ENCODE data around the gene MTHFD1.
A peak's percentile ranks its signal among the peaks of the same experiment; 100 is the strongest.

MTHFD1 gene

GRCh38 chr14:64444140-64444539 lies 56.0 kb downstream of the MTHFD1 start:
- H3K36me3 ChIP-seq (ENCODE audit: control insufficient read depth, insufficient read depth, low read length) = peaks cover 9% of the 10 kb centered on the region
- no peaks in the 10 kb centered on the region for H3K27me3 ChIP-seq (replicated peaks; ENCODE audit: control insufficient read depth, insufficient read depth, low read length)
- no peak for TF ChIP-seq CTCF (IDR thresholded peaks at IDR 0.05; ENCODE audit: insufficient read depth, low read length, poor library complexity, severe bottlenecking)
- no peak overlapping the region for H3K4me3 ChIP-seq (replicated peaks; ENCODE audit: low read depth, low read length)
- DNase-seq (ENCODE audit: extremely low read depth, insufficient read length) = no peak

- peaks cover 13% of the 10 kb centered on the region for H3K36me3 ChIP-seq (ENCODE audit: control insufficient read depth, insufficient read depth, low read length)
- DNase-seq (ENCODE audit: extremely low read depth, insufficient read length) = peak; percentile 50
These were observed 57.1 kb downstream of the MTHFD1 start for GRCh38 chr14:64444984-64445845.

GRCh38 chr14:64447876-64448670 lies 59.9 kb downstream of the MTHFD1 start:
- DNase-seq (ENCODE audit: extremely low read depth, insufficient read length) = no peak
- Histone ChIP-seq H3K4me3 (replicated peaks; ENCODE audit: low read depth, low read length) (no peak overlapping the region), H3K36me3 (ENCODE audit: control insufficient read depth, insufficient read depth, low read length) (peaks cover 12% of the 10 kb centered on the region), H3K27me3 (replicated peaks; ENCODE audit: control insufficient read depth, insufficient read depth, low read length) (no peaks in the 10 kb centered on the region)
- TF ChIP-seq CTCF (IDR thresholded peaks at IDR 0.05; ENCODE audit: insufficient read depth, low read length, poor library complexity, severe bottlenecking) = no peak

More at GRCh38 chr14:64444984-64445845, 57.1 kb downstream of the MTHFD1 start:
- H3K27me3 ChIP-seq (replicated peaks; ENCODE audit: control insufficient read depth, insufficient read depth, low read length) = no peaks in the 10 kb centered on the region
- no peak overlapping the region; the same call in 1 of the 2 replicates for H3K4me3 ChIP-seq (replicated peaks; ENCODE audit: low read depth, low read length)
- TF ChIP-seq CTCF (IDR thresholded peaks at IDR 0.05; ENCODE audit: insufficient read depth, low read length, poor library complexity, severe bottlenecking) = no peak

GRCh38 chr14:64450255-64450654 lies 62.1 kb downstream of the MTHFD1 start:
- DNase-seq (ENCODE audit: extremely low read depth, insufficient read length) = no peak
- no peak for TF ChIP-seq CTCF (IDR thresholded peaks at IDR 0.05; ENCODE audit: insufficient read depth, low read length, poor library complexity, severe bottlenecking)
- Histone ChIP-seq H3K4me3 (replicated peaks; ENCODE audit: low read depth, low read length) (no peak overlapping the region), H3K36me3 (ENCODE audit: control insufficient read depth, insufficient read depth, low read length) (peaks cover 15% of the 10 kb centered on the region), H3K27me3 (replicated peaks; ENCODE audit: control insufficient read depth, insufficient read depth, low read length) (no peaks in the 10 kb centered on the region)

- H3K4me3 ChIP-seq (replicated peaks; ENCODE audit: low read depth, low read length) = no peak overlapping the region
- no peak for TF ChIP-seq CTCF (IDR thresholded peaks at IDR 0.05; ENCODE audit: insufficient read depth, low read length, poor library complexity, severe bottlenecking)
- peaks cover 14% of the 10 kb centered on the region for H3K36me3 ChIP-seq (ENCODE audit: control insufficient read depth, insufficient read depth, low read length)
- no peak for DNase-seq (ENCODE audit: extremely low read depth, insufficient read length)
- no peaks in the 10 kb centered on the region for H3K27me3 ChIP-seq (replicated peaks; ENCODE audit: control insufficient read depth, insufficient read depth, low read length)
These were observed 66.5 kb downstream of the MTHFD1 start for GRCh38 chr14:64454671-64455070.
